AG04450 (cell line): ENCODE results near the gene ATP8B3. TPM values are rescaled to one million over a fixed set of nuclear protein-coding genes. Genes with fewer than 3 reads are reported as not detected.
"Not testable (repeated sequence)": the region's sequence is repeated elsewhere in the genome, so short reads cannot be mapped to it uniquely, and the experiment has no call there.

Experiments
- CTCF ChIA-PET: fragments of 300-600, 350-600 bp; formaldehyde crosslinking; extraction: SDS; loops from one replicate; lab custom pipeline; 2022; ENCODE audit warnings: antibody characterized with exemption, inconsistent platforms; lab: Charles Lee
- POLR2A ChIA-PET: fragments of 350-600 bp; formaldehyde crosslinking; extraction: SDS; loops from one replicate; lab custom pipeline; 2021; ENCODE audit warnings: antibody characterized with exemption, inconsistent platforms; lab: Yijun Ruan, JAX
- DNase-seq: peaks from one replicate; pipeline ENCODE4 v3.0.0-alpha.2; 2011; ENCODE audit warnings: low read depth, low spot score
- H3K27ac ChIP-seq: one replicate; pipeline ENCODE4 v1.5.1; 2012; ENCODE audit warnings: low read depth, low read length, control low read depth
- H3K27me3 ChIP-seq: one replicate; pipeline ENCODE4 v1.6.0; 2012; ENCODE audit warnings: low read length; ENCODE audit not compliant: control insufficient read depth, insufficient read depth
- H3K4me3 ChIP-seq: 2 replicates; pipeline ENCODE4 v1.5.1; 2011; ENCODE audit warnings: mild to moderate bottlenecking, low read depth, low read length, control low read depth
- H3K9me3 ChIP-seq: 2 replicates; pipeline ENCODE4 v1.5.1; 2012; ENCODE audit warnings: low read length; ENCODE audit not compliant: control insufficient read depth, insufficient read depth
- CTCF ChIP-seq: IDR thresholded peaks from 2 replicates; pipeline ENCODE4 v1.5.1; 2011; ENCODE audit warnings: low read depth, low read length, control low read depth, inconsistent platforms
- polyA plus RNA-seq: library from polyadenylated mRNA; depleted of rRNA; stranded (reverse); fragments of >200 nt; gene quantifications from 2 replicates; pipeline ENCODE4 v1.2.3, GENCODE V29; 2011

Gene ATP8B3
- polyA plus RNA-seq, 1 experiment, result 2.7 TPM

- CTCF ChIA-PET, result interaction anchor here (0.6 to 3.3 kb wide), 6 partner anchors 61 to 219 kb away, joined by 3 to 19 read pairs (median 4); no protein-coding TSS in a partner anchor
- no peak for DNase-seq
- no peak for TF ChIP-seq CTCF
- POLR2A ChIA-PET, result no interaction called here
- H3K4me3 ChIP-seq, result no peak overlapping the region
- no peaks in the 10 kb centered on the region; the same call in 1 of the 2 replicates for H3K9me3 ChIP-seq
- H3K27ac ChIP-seq, result no peak overlapping the region
- peaks cover 76% of the 10 kb centered on the region for H3K27me3 ChIP-seq
These were observed 47.3 kb downstream of the ATP8B3 start for GRCh38 chr19:1764729-1765128.

GRCh38 chr19:1763648-1764639, 48.1 kb downstream of the ATP8B3 start:
- Histone ChIP-seq H3K9me3 (no peaks in the 10 kb centered on the region; the same call in 1 of the 2 replicates), H3K4me3 (no peak overlapping the region), H3K27me3 (peaks cover 79% of the 10 kb centered on the region), H3K27ac (no peak overlapping the region)
- TF ChIP-seq CTCF, result no peak
- CTCF ChIA-PET, result interaction anchor here (1.6 to 2.1 kb wide), 3 partner anchors 62 to 218 kb away, joined by 3 to 14 read pairs (median 4); no protein-coding TSS in a partner anchor
- no peak for DNase-seq
- POLR2A ChIA-PET, result no interaction called here

DNA sequence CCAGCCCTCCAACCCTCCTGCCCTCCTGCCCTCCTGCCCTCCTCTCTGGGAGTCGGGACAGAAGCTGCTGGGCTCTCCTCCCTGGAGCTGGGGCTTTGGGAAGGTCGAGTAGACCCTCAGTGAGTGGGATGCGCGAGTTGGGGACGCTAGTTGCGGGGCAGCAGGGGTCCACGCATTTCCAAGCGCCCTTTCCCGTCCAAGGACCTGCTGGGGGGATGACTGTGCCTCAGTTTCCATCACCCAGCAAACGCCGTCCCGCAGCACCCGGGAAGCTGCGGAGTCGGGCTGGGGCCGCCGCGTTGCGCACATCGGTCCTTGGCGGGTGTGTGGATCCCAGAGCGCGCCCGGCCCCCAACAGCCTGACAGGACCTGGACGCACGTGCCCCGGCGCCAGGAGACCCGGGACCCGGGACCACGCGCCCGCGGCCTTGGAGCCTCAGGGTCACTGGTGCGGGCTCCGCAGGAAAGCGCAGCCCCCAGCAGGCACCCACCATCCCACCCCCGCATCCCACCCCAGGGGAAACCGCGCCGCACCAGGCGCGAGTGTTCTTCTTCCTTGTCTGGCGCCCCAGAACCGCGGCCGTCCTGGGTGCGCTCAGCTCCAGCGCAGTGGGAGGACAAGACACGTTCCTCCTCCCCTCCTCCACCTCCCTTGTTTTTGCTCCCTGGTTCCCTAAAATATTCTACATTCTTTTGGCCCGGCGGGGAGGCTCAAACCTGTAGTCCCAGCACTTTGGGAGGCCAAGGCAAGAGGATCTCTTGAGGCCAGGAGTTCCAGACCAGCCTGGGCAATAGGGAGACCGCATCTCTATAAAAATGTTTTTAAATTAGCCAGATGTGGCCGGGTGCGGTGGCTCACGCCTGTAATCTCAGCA, 49.6 kb downstream of the ATP8B3 start:
- ChIA-PET CTCF (interaction anchor here (1.1 kb wide), 1 partner anchor 19 kb away, joined by 7 read pairs; no protein-coding TSS in a partner anchor), POLR2A (no interaction called here)
- no peak overlapping the region for H3K4me3 ChIP-seq
- TF ChIP-seq CTCF, result no peak
- no peaks in the 10 kb centered on the region; the same call in 1 of the 2 replicates for H3K9me3 ChIP-seq
- no peak overlapping the region for H3K27ac ChIP-seq
- DNase-seq, result no peak
- peaks cover 89% of the 10 kb centered on the region for H3K27me3 ChIP-seq

DNA sequence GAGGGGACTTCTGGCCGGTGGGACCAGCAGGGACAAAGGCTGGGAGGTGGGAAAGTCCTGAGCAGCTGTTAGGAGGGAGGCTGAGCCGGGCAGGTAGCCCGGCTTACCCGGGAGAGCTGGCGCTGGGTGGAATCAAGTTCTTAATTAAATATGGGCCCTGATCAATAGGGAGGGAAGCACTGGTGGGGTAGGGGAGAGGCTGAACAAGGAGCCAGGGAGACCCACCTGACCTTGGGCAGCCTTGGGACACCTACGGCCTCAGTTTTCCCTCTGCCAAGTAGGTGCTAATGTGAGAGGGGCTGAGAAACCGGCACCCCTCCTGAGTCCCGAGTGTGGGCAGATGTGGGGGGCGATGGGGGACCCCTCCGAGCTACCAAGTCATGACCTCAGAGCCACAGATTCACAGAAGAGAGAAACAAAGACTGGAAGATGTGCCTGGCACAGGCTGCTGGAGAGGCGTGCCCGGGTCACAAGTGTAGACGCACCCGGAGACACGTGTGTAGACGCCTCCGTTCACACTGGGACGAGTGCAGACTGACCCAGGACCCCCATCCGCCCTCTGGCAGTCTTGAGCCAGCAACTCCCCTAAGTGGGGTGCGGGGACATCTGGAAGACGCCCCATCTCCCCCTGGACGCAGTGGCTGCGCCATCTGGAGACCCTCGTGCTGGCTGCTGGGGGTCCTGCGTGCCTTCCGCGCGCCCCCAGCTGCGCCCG, 50.4 kb downstream of the ATP8B3 start:
- TF ChIP-seq CTCF, result no peak
- Histone ChIP-seq H3K9me3 (no peaks in the 10 kb centered on the region; the same call in 1 of the 2 replicates), H3K4me3 (no peak overlapping the region), H3K27ac (no peak overlapping the region), H3K27me3 (peaks cover 89% of the 10 kb centered on the region)
- POLR2A ChIA-PET, result interaction anchor here (0.7 kb wide), 1 partner anchor 25 kb away, joined by 10 read pairs; no protein-coding TSS in a partner anchor
- CTCF ChIA-PET, result interaction anchor here (0.6 to 1.1 kb wide), 3 partner anchors 12 to 216 kb away, joined by 3 to 7 read pairs (median 3); no protein-coding TSS in a partner anchor
- DNase-seq, result no peak

DNA sequence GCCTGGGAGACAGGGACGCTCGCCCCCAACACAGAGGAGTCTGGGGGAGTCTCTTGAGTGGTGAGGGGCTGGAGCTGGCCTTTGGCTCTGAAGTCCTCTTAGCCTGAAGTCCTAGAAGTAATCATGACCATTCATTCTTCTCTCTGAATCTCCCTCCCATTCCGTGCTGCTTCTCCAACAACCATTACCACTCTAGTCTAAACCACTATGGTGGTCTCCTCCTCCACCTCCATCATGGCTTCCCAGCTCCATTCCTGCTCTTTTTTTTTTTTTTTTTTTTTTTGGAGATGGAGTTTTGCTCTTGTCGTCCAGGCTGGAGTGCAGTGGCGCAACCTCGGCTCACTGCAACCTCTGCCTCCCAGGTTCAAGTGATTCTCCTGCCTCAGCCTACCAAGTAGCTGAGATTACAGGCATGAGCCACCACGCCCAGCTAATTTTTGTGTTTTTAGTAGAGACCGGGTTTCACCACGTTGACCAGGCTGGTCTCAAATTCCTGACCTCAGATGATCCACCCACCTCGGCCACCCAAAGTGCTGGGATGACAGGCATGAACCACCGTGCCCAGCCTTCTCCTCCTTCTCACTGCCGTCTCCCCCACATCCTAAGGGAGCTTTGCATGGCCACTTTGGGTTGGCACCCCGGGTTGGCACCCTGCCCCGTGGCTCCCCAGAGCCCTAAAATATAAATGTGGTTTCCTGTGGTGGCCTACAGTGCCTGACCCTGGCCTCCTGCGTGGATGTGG, 51.1 kb downstream of the ATP8B3 start:
- ChIA-PET POLR2A (interaction anchor here (0.7 kb wide), 1 partner anchor 24 kb away, joined by 10 read pairs; no protein-coding TSS in a partner anchor), CTCF (interaction anchor here (0.6 to 1.1 kb wide), 3 partner anchors 13 to 215 kb away, joined by 3 to 7 read pairs (median 3); no protein-coding TSS in a partner anchor)
- not testable (repeated sequence) for H3K27ac ChIP-seq, H3K4me3 ChIP-seq, DNase-seq, H3K9me3 ChIP-seq
- H3K27me3 ChIP-seq, result peaks cover 90% of the 10 kb centered on the region
